Panc1 (cell line): ENCODE data around the gene TNFRSF14. TPM values are rescaled to one million over a fixed set of nuclear protein-coding genes. Genes with fewer than 3 reads are reported as not detected.
A peak's percentile ranks its signal among the peaks of the same experiment; 100 is the strongest.

Experiments
- ATAC-seq: fragments of 200-7000 bp; cut with Tn5 transposase; 2 replicates; pipeline ENCODE4 v1.9.1; 2020; ENCODE audit warnings: mild to moderate bottlenecking, moderate library complexity
- BruUV-seq: library from RNA; stranded (reverse); fragments of 400-500 nt; replicated peaks from 2 replicates; lab custom pipeline; 2021; lab: Mats Ljungman, UMichigan
- CTCF ChIA-PET: fragments of 300-600 bp; sonication (Branson Sonifier 250); formaldehyde crosslinking; loops from one replicate; lab custom pipeline; 2022; ENCODE audit warnings: antibody characterized with exemption; lab: Charles Lee
- POLR2A ChIA-PET: fragments of 300-600 bp; sonication (Branson Sonifier 250); formaldehyde crosslinking; loops from one replicate; lab custom pipeline; 2022; ENCODE audit warnings: antibody characterized with exemption; lab: Charles Lee
- DNase-seq: peaks from one replicate; pipeline ENCODE4 v3.0.0-alpha.2; 2010; ENCODE audit warnings: low read depth, low spot score
- H3K27ac ChIP-seq: 2 replicates; pipeline ENCODE4 v1.5.1; 2011; ENCODE audit warnings: mild to moderate bottlenecking, low read length, inconsistent platforms
- H3K27me3 ChIP-seq: fragments of 200-500 bp; sonication (Bioruptor generic); 2 replicates; pipeline ENCODE4 v1.6.0; 2014; ENCODE audit warnings: low read length, inconsistent platforms; ENCODE audit not compliant: control insufficient read depth, insufficient read depth
- H3K36me3 ChIP-seq: fragments of 200-500 bp; sonication (Bioruptor generic); 2 replicates; pipeline ENCODE4 v1.5.1; 2014; ENCODE audit warnings: inconsistent platforms, mild to moderate bottlenecking, low read length, moderate library complexity; ENCODE audit not compliant: control insufficient read depth, insufficient read depth
- H3K4me1 ChIP-seq: 2 replicates; pipeline ENCODE4 v1.5.1; 2011; ENCODE audit warnings: inconsistent platforms, mild to moderate bottlenecking, low read length, moderate library complexity; ENCODE audit not compliant: control insufficient read depth, insufficient read depth
- H3K4me3 ChIP-seq, 2 experiments: 2 replicates each; pipeline ENCODE4 v1.5.1; 2011 to 2012; ENCODE audit warnings: low read depth in 2 of 2, low read length in 2 of 2, mild to moderate bottlenecking in 2 of 2, inconsistent platforms in 1 of 2, moderate library complexity in 1 of 2
- H3K9me3 ChIP-seq: fragments of 200-500 bp; sonication (Bioruptor generic); 2 replicates; pipeline ENCODE4 v1.5.1; 2014; ENCODE audit warnings: low read depth, mild to moderate bottlenecking, inconsistent platforms, low read length, moderate library complexity; ENCODE audit not compliant: control insufficient read depth, insufficient read depth
- POLR2AphosphoS5 ChIP-seq: IDR thresholded peaks from 2 replicates; pipeline ENCODE4 v1.6.1; 2012; ENCODE audit warnings: mild to moderate bottlenecking, low read depth, low read length, moderate library complexity
- SIN3A ChIP-seq: IDR thresholded peaks from 2 replicates; pipeline ENCODE4 v1.6.1; 2012; ENCODE audit warnings: low read depth, mild to moderate bottlenecking, low read length, moderate library complexity, borderline replicate concordance; ENCODE audit not compliant: insufficient read depth
- TCF7L2 ChIP-seq: IDR thresholded peaks from 2 replicates; pipeline ENCODE4 v1.6.1; 2011; ENCODE audit warnings: mild to moderate bottlenecking, low read depth, low read length, inconsistent platforms
- in situ Hi-C: cut with HindIII; loops from 2 replicates; pipeline ENCODE4 v1.10.0; 2016; ENCODE audit warnings: low sequenced_read_pairs, low pct_unique_long_range_greater_than_20kb
- intact Hi-C: fragments of 100-400 bp; cut with micrococcal nuclease; formaldehyde crosslinking; loops from one replicate; pipeline ENCODE4 v1.10.0; 2022; ENCODE audit not compliant: unreplicated experiment
- total RNA-seq: library from RNA; stranded (reverse); gene quantifications from one replicate; pipeline ENCODE4 v1.2.1, GENCODE V29; 2021; ENCODE audit not compliant: unreplicated experiment
- TF ChIP-seq, protein P1 (sequence below): fragments of 450-650 bp; IDR thresholded peaks from 2 replicates; pipeline ENCODE4 v1.5.1; 2017; ENCODE audit warnings: mild to moderate bottlenecking
- TF ChIP-seq, protein P2 (sequence below), 2 experiments: IDR thresholded peaks; 2 replicates each; pipeline ENCODE4 v1.6.1; 2011 to 2012; ENCODE audit warnings: low read depth in 2 of 2, control low read depth in 1 of 2, low read length in 1 of 2, mild to moderate bottlenecking in 1 of 2, moderate library complexity in 1 of 2; ENCODE audit not compliant: insufficient read depth in 1 of 2

TNFRSF14 gene
- total RNA-seq, 1 experiment from 2014 or later: 20.1 TPM

DNA sequence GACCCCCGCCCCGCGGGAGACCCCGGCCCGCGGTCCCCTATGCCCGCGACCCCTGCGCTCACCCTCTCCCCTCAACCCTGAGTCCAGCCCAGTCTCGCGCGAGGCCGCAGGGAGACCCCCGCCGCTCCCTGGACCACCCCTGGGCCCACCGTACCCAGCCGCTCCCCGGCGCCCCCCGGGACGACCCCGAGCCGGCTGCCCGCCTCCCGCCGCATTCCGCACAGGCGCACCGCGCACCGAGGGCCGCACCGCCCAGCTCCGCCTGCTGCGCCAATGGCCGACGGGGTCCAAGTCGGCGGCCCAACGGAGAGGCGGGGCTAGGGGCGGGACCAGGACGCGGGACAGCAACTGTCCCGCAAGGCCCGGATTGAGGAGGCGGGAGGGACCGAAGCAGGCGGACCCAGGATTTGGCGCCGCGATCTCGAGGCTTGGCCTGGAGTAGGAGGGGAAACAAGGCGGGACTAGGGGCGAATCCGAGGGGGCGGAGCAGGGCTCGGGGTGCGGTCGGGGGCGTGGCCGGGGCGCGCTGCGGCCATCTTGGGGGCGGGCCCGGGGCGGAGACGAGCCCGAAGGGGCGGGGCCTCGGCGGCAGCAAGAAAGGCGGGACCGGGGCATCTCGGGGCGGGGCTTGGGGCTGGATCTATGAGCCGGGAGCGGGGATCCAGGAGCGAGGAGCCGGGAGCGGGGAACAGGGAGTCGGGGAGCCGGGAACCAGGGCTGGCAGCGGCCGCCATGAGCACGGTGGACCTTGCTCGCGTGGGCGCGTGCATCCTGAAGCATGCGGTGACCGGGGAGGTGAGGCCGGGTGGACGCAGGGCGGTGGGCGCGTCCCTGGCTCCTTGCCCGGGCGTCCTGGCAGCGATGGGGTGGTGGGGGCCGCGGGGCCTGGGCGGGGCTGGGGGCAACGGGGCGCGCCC, 30.2 kb downstream of the TNFRSF14 start, which contains the start of gene PRXL2B:
Gene PRXL2B (plus strand): TSS at position 624 of the 917 bp plus-strand sequence. CDS start 109 bp downstream, at position 733.
- H3K27ac ChIP-seq: peak within 1 kb of the TSS; percentile 82
- POLR2A ChIA-PET: interaction anchor here (0.6 kb wide), 1 partner anchor 52 kb away, joined by 3 read pairs; no protein-coding TSS in a partner anchor
- TF ChIP-seq, protein P1, sequence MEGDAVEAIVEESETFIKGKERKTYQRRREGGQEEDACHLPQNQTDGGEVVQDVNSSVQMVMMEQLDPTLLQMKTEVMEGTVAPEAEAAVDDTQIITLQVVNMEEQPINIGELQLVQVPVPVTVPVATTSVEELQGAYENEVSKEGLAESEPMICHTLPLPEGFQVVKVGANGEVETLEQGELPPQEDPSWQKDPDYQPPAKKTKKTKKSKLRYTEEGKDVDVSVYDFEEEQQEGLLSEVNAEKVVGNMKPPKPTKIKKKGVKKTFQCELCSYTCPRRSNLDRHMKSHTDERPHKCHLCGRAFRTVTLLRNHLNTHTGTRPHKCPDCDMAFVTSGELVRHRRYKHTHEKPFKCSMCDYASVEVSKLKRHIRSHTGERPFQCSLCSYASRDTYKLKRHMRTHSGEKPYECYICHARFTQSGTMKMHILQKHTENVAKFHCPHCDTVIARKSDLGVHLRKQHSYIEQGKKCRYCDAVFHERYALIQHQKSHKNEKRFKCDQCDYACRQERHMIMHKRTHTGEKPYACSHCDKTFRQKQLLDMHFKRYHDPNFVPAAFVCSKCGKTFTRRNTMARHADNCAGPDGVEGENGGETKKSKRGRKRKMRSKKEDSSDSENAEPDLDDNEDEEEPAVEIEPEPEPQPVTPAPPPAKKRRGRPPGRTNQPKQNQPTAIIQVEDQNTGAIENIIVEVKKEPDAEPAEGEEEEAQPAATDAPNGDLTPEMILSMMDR: no peak
- TF ChIP-seq POLR2AphosphoS5 (peak; percentile 66), TCF7L2 (no peak), SIN3A (0 out of 2 replicates have a peak, but pooled peaks have one; percentile 8)
- TF ChIP-seq, protein P2, sequence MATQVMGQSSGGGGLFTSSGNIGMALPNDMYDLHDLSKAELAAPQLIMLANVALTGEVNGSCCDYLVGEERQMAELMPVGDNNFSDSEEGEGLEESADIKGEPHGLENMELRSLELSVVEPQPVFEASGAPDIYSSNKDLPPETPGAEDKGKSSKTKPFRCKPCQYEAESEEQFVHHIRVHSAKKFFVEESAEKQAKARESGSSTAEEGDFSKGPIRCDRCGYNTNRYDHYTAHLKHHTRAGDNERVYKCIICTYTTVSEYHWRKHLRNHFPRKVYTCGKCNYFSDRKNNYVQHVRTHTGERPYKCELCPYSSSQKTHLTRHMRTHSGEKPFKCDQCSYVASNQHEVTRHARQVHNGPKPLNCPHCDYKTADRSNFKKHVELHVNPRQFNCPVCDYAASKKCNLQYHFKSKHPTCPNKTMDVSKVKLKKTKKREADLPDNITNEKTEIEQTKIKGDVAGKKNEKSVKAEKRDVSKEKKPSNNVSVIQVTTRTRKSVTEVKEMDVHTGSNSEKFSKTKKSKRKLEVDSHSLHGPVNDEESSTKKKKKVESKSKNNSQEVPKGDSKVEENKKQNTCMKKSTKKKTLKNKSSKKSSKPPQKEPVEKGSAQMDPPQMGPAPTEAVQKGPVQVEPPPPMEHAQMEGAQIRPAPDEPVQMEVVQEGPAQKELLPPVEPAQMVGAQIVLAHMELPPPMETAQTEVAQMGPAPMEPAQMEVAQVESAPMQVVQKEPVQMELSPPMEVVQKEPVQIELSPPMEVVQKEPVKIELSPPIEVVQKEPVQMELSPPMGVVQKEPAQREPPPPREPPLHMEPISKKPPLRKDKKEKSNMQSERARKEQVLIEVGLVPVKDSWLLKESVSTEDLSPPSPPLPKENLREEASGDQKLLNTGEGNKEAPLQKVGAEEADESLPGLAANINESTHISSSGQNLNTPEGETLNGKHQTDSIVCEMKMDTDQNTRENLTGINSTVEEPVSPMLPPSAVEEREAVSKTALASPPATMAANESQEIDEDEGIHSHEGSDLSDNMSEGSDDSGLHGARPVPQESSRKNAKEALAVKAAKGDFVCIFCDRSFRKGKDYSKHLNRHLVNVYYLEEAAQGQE (IDR thresholded peaks at IDR 0.05; ENCODE audit: insufficient read depth in 1 of 2, low read depth in 2 of 2, low read length in 1 of 2): peak in 1 of 2 experiments; percentile 57; a peak in 1 of 4 replicates
- no peaks in the 10 kb centered on the region for H3K27me3 ChIP-seq
- H3K4me1 ChIP-seq: peaks cover 17% of the 10 kb centered on the region
- DNase-seq: peak; percentile 85
- no peaks in the 10 kb centered on the region for H3K9me3 ChIP-seq
- in situ Hi-C loops: no loop called here
- H3K36me3 ChIP-seq: no peaks in the 10 kb centered on the region; the same call in 1 of the 2 replicates
- intact Hi-C loops: no loop called here
- H3K4me3 ChIP-seq: peak within 1 kb of the TSS; percentile 61 to 83
- no TSS peak for BruUV-seq
- CTCF ChIA-PET: interaction anchor here (0.6 to 0.7 kb wide), 5 partner anchors 16 to 550 kb away, joined by 3 to 6 read pairs (median 3); no protein-coding TSS in a partner anchor
- ATAC-seq: peak; percentile 92

DNA sequence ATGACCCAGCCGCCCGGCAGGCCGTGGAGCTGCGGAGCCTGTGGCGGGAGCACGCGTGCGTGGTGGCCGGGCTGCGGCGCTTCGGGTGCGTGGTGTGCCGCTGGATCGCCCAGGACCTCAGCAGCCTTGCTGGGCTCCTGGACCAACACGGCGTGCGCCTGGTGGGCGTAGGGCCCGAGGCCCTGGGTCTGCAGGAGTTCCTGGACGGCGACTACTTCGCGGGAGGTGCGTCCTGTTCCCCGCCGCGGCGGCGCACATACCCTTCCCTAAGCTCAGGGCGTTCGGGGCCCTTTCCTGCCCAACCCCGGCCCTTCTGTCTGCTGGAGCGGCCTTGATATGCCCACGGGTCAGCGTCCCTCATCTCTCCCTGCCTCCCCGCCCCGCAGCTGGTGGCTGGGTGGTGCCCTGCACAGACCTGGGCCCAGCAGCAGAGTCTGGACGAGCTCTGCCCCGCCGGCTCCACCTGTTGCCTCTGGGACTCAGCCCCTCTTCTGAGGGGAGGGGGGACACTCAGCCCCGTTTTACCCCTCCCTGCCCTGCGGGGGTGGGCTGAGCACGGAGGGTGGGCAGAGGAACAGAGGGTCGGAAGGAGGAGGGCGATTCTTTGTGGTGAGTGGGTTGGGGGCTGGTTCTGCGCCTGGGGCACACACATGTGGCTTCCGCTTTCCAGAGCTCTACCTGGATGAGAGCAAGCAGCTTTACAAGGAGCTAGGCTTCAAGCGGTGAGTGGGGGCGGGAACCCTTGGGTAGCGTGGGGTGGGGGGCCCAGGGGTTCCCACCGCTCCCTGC, 31.1 kb downstream of the TNFRSF14 start:
- peak overlapping the region; percentile 60 to 61 for H3K4me3 ChIP-seq
- in situ Hi-C loops: no loop called here
- DNase-seq (no peak), ATAC-seq (peak; percentile 26)
- no TSS peak for BruUV-seq
- H3K27ac ChIP-seq: no peak overlapping the region
- H3K4me1 ChIP-seq: peaks cover 17% of the 10 kb centered on the region
- H3K9me3 ChIP-seq: no peaks in the 10 kb centered on the region
- intact Hi-C loops: no loop called here
- CTCF ChIA-PET: no interaction called here
- H3K27me3 ChIP-seq: no peaks in the 10 kb centered on the region
- no peak for TF ChIP-seq POLR2AphosphoS5
- no peak for TF ChIP-seq TCF7L2
- TF ChIP-seq, protein P2 (IDR thresholded peaks at IDR 0.05; ENCODE audit: insufficient read depth in 1 of 2, low read depth in 2 of 2, low read length in 1 of 2): no peak
- TF ChIP-seq, protein P1: no peak
- TF ChIP-seq SIN3A: no peak
- POLR2A ChIA-PET: no interaction called here
- H3K36me3 ChIP-seq: no peaks in the 10 kb centered on the region; the same call in 1 of the 2 replicates
